ENCODE data around the gene DDX17.

GRCh38 chr22:38437416-38437815 lies 68.7 kb downstream of the DDX17 start:
- TF ChIP-seq POLR2AphosphoS5 (IDR thresholded peaks at IDR 0.05; ENCODE audit: low read depth, low read length) (no peak), POLR2A (IDR thresholded peaks at IDR 0.05; ENCODE audit: low read depth, low read length) (no peak), TAF1 (IDR thresholded peaks at IDR 0.05; ENCODE audit: low read depth, low read length) (no peak), PAX5 (IDR thresholded peaks at IDR 0.05; ENCODE audit: insufficient read depth, low read length, severe bottlenecking) (no peak), SPI1 (IDR thresholded peaks at IDR 0.05; ENCODE audit: low read depth, low read length) (no peak)
